ENCODE results near the gene HPCAL4.

The HPCAL4 gene

DNA sequence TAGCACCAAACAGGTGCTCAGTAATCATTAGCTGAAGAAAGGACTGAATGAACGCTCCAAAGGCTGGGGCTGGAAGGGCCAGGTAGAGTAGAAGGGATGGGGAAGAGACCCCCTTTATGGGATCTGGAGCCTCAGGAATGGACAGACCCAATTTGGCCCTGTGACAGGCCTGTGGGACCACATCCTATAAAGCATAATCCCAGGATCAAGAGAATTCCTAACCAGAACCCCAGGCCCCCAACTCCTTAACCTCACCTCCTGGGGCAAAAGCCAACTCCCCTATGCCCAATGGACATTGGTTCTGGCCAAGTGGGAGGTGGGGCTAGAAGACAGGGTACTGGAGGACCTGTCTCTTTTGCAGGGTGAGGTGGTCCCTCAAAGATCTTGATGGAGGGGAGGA, 9.2 kb downstream of the HPCAL4 start:
- Histone ChIP-seq H3K27me3 (ENCODE audit: insufficient read depth, low read depth) (0 out of 2 replicates have a peak, but pooled peaks cover 2% of the 10 kb centered on the region), H3K4me2 (no peak overlapping the region), H2AFZ (ENCODE audit: low read depth) (no peak overlapping the region), H3K27ac (no peak overlapping the region), H3K36me3 (ENCODE audit: insufficient read depth) (no peaks in the 10 kb centered on the region), H4K20me1 (ENCODE audit: insufficient read depth) (no peaks in the 10 kb centered on the region), H3K4me3 (IDR thresholded peaks at IDR 0.05; ENCODE audit: insufficient read depth, low read depth, low read length) (no peak overlapping the region), H3K79me2 (ENCODE audit: insufficient read depth, low read depth) (no peaks in the 10 kb centered on the region), H3K4me1 (ENCODE audit: low read depth, poor library complexity, severe bottlenecking) (no peaks in the 10 kb centered on the region), H3K9ac (no peak overlapping the region)
- no peak for TF ChIP-seq CTCF (conservative IDR thresholded peaks at IDR 0.05; ENCODE audit: low read depth, low read length)

DNA sequence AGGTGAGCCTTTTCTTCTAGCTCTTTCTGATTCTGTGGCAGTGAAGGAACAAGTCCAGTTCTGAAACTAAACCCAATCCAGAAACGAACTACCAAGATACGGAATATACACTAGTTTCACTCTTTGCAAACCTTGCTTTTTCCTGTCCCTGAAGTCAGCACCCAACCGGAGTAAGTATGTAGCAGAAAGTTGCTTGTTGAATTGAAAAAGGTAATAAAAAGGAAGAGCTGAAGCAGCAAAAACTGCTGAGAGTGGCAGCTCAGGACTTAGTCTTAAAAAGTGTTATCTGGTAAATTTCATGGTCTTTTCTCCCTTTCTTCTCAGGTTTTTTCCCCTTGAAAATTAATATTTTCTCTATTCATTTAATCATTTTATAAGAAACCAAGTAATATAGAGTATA, 9.9 kb downstream of the HPCAL4 start:
- H3K4me2 ChIP-seq: no peak overlapping the region
- no peak for TF ChIP-seq CTCF (conservative IDR thresholded peaks at IDR 0.05; ENCODE audit: low read depth, low read length)
- no peak overlapping the region for H3K4me3 ChIP-seq (IDR thresholded peaks at IDR 0.05; ENCODE audit: insufficient read depth, low read depth, low read length)
- no peaks in the 10 kb centered on the region for H4K20me1 ChIP-seq (ENCODE audit: insufficient read depth)
- no peaks in the 10 kb centered on the region for H3K79me2 ChIP-seq (ENCODE audit: insufficient read depth, low read depth)
- no peak overlapping the region for H3K9ac ChIP-seq
- H2AFZ ChIP-seq (ENCODE audit: low read depth): no peak overlapping the region
- 0 out of 2 replicates have a peak, but pooled peaks cover 2% of the 10 kb centered on the region for H3K27me3 ChIP-seq (ENCODE audit: insufficient read depth, low read depth)
- H3K36me3 ChIP-seq (ENCODE audit: insufficient read depth): no peaks in the 10 kb centered on the region
- no peak overlapping the region for H3K27ac ChIP-seq
- H3K4me1 ChIP-seq (ENCODE audit: low read depth, poor library complexity, severe bottlenecking): no peaks in the 10 kb centered on the region

DNA sequence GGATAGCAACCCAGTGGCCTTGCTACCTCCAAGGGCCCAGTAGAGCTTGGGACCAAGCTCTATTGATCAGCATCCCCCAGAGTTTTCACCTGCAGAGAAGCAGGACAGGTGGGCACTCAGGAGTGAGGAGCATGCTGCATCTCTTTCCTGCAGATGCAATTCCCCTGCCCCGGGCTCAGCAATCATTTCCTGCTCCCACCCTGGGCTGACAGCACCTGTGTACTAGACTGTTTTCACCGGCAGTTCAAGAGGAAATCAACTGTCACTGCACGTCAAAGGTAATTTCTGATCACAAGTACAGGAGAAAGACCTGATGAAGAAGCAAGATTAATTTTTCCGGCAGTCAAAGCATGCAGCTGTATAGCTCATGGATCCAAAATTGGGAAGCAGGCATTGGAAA, 10.5 kb downstream of the HPCAL4 start:
- H3K27me3 ChIP-seq (ENCODE audit: insufficient read depth, low read depth): no peaks in the 10 kb centered on the region
- no peaks in the 10 kb centered on the region for H4K20me1 ChIP-seq (ENCODE audit: insufficient read depth)
- H3K4me2 ChIP-seq: no peak overlapping the region
- H3K27ac ChIP-seq: no peak overlapping the region
- TF ChIP-seq CTCF (conservative IDR thresholded peaks at IDR 0.05; ENCODE audit: low read depth, low read length): no peak
- H3K9ac ChIP-seq: no peak overlapping the region
- no peaks in the 10 kb centered on the region for H3K79me2 ChIP-seq (ENCODE audit: insufficient read depth, low read depth)
- H3K4me3 ChIP-seq (IDR thresholded peaks at IDR 0.05; ENCODE audit: insufficient read depth, low read depth, low read length): no peak overlapping the region
- H2AFZ ChIP-seq (ENCODE audit: low read depth): no peak overlapping the region
- H3K36me3 ChIP-seq (ENCODE audit: insufficient read depth): no peaks in the 10 kb centered on the region
- no peaks in the 10 kb centered on the region for H3K4me1 ChIP-seq (ENCODE audit: low read depth, poor library complexity, severe bottlenecking)

DNA sequence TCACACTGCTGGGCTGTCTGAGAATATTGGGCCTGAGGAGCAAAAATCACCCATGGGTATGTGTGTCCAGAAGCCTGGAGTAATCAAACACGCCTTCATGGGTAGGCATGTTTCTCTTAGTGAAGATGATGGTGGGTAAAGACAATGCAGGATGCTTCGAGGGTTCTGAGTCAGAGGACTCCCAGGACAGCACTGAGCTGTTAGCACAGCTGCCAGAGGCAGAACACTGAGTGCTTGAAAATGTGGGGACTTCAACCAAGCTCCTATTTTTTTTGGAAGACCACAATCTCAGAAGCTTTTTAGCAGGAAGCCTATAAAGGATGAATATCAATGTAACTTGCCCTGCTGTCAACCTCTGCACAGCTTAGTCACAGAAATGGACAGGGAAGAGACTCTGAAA, 11.4 kb downstream of the HPCAL4 start:
- TF ChIP-seq CTCF (conservative IDR thresholded peaks at IDR 0.05; ENCODE audit: low read depth, low read length): no peak
- no peak overlapping the region for H3K4me2 ChIP-seq
- no peak overlapping the region for H3K9ac ChIP-seq
- no peaks in the 10 kb centered on the region for H3K79me2 ChIP-seq (ENCODE audit: insufficient read depth, low read depth)
- no peaks in the 10 kb centered on the region for H3K36me3 ChIP-seq (ENCODE audit: insufficient read depth)
- H4K20me1 ChIP-seq (ENCODE audit: insufficient read depth): no peaks in the 10 kb centered on the region
- H3K27me3 ChIP-seq (ENCODE audit: insufficient read depth, low read depth): no peaks in the 10 kb centered on the region
- no peaks in the 10 kb centered on the region for H3K4me1 ChIP-seq (ENCODE audit: low read depth, poor library complexity, severe bottlenecking)
- no peak overlapping the region for H2AFZ ChIP-seq (ENCODE audit: low read depth)
- H3K4me3 ChIP-seq (IDR thresholded peaks at IDR 0.05; ENCODE audit: insufficient read depth, low read depth, low read length): no peak overlapping the region
- no peak overlapping the region for H3K27ac ChIP-seq
